Left lung (tissue), 10 donors: ENCODE data around the gene CLEC18B. TPM values are rescaled to one million over a fixed set of nuclear protein-coding genes. Genes with fewer than 3 reads are reported as not detected.

Source experiments
- ATAC-seq: fragments of 200-7000 bp; cut with Tn5 transposase; one replicate; pipeline ENCODE4 v1.9.1; 2020; ENCODE audit warnings: moderate library complexity
- DNase-seq, 4 donors: peaks; one replicate each; pipeline ENCODE4 v3.0.0-alpha.2; 2013 to 2020
- H3K27ac ChIP-seq, 2 donors: fragments of 200-600 bp; sonication (generic) in 1 of 2; one replicate each; pipeline versions ENCODE4 v1.5.0 to v1.8.0; 2020 to 2021
- H3K27me3 ChIP-seq, 2 donors: fragments of 200-600 bp; sonication (generic) in 1 of 2; one replicate each; pipeline versions ENCODE4 v1.5.0 to v1.8.0; 2020 to 2021
- H3K36me3 ChIP-seq, 2 donors: fragments of 200-600 bp; sonication (generic) in 1 of 2; one replicate each; pipeline versions ENCODE4 v1.5.0 to v1.8.0; 2020 to 2021
- H3K4me1 ChIP-seq, 2 donors: fragments of 200-600 bp; one replicate each; pipeline ENCODE4 v1.8.0; 2021
- H3K4me3 ChIP-seq, 2 donors: fragments of 200-600 bp; sonication (generic) in 1 of 2; one replicate each; pipeline versions ENCODE4 v1.5.0 to v1.8.0; 2020 to 2021; ENCODE audit warnings: mild to moderate bottlenecking in 1 of 2
- H3K9me3 ChIP-seq, 2 donors: fragments of 200-600 bp; sonication (generic) in 1 of 2; one replicate each; pipeline versions ENCODE4 v1.5.0 to v1.8.0; 2020 to 2021
- CTCF ChIP-seq, 2 donors: fragments of 200-600 bp; sonication (generic) in 1 of 2; IDR thresholded peaks; one replicate each; pipeline versions ENCODE4 v1.5.0 to v1.8.0; 2021; ENCODE audit warnings: antibody characterized with exemption in 2 of 2
- intact Hi-C, 2 donors: fragments of 100-400 bp; cut with DNase I; formaldehyde crosslinking; loops; one replicate each; pipeline versions ENCODE4 v1.11.2 to v1.14.2; 2022
- polyA plus RNA-seq, 6 donors: library from polyadenylated mRNA; unstranded; fragments of 120-200 nt; gene quantifications; one replicate each; pipeline ENCODE4 v1.2.1, GENCODE V29; 2013; ENCODE audit not compliant: insufficient read length in 6 of 6
- total RNA-seq, 2 donors: library from RNA; stranded (reverse); fragmentation: NEBNext Ultra II Directional; extraction: Animal tissue kit (Norgen Biotek cat#: 25700); gene quantifications; one replicate each; pipeline ENCODE4 v1.2.1, GENCODE V29; 2021
- donor health status: DM: no; HTN: yes; CAD: no.
- donor health status: DM: no; HTN: no; CAD: no.

Gene CLEC18B
- total and polyA plus RNA-seq, 8 donors, result 1.1 to 2.2 (median 1.1) TPM; not detected in 1

GRCh38 chr16:74465281-74465680 lies 44.0 kb upstream of the CLEC18B start:
- Histone ChIP-seq H3K27me3 (no peaks in the 10 kb centered on the region), H3K4me1 (no peaks in the 10 kb centered on the region), H3K4me3 (no peak overlapping the region), H3K36me3 (peaks cover 0 to 100% of the 10 kb centered on the region in 2 donors), H3K9me3 (no peaks in the 10 kb centered on the region), H3K27ac (no peak overlapping the region)
- no peak for TF ChIP-seq CTCF (IDR thresholded peaks at IDR 0.05)
- intact Hi-C loops, result no loop called here
- no peak for DNase-seq
- ATAC-seq, result no peak

- Histone ChIP-seq H3K36me3 (peaks cover 0 to 100% of the 10 kb centered on the region in 2 donors), H3K9me3 (no peaks in the 10 kb centered on the region), H3K4me1 (no peaks in the 10 kb centered on the region), H3K4me3 (no peak overlapping the region), H3K27ac (no peak overlapping the region), H3K27me3 (no peaks in the 10 kb centered on the region)
- no peak for DNase-seq
- intact Hi-C loops, result no loop called here
- no peak for ATAC-seq
- no peak for TF ChIP-seq CTCF (IDR thresholded peaks at IDR 0.05)
Measured at GRCh38 chr16:74463888-74464287, 42.6 kb upstream of the CLEC18B start.

- no peaks in the 10 kb centered on the region for H3K9me3 ChIP-seq
- H3K4me3 ChIP-seq, result no peak overlapping the region
- DNase-seq (no peak), ATAC-seq (no peak)
- H3K27me3 ChIP-seq, result no peaks in the 10 kb centered on the region
- peaks cover 0 to 100% of the 10 kb centered on the region in 2 donors for H3K36me3 ChIP-seq
- no peak overlapping the region for H3K27ac ChIP-seq
- no peak for TF ChIP-seq CTCF (IDR thresholded peaks at IDR 0.05)
- intact Hi-C loops, result no loop called here
- no peaks in the 10 kb centered on the region for H3K4me1 ChIP-seq
Measured at GRCh38 chr16:74462361-74462760, 41.1 kb upstream of the CLEC18B start.

- ATAC-seq (no peak), DNase-seq (no peak)
- peaks cover 0 to 100% of the 10 kb centered on the region in 2 donors for H3K36me3 ChIP-seq
- H3K4me1 ChIP-seq, result no peaks in the 10 kb centered on the region
- no peak for TF ChIP-seq CTCF (IDR thresholded peaks at IDR 0.05)
- intact Hi-C loops, result no loop called here
- H3K4me3 ChIP-seq, result no peak overlapping the region
- no peaks in the 10 kb centered on the region for H3K27me3 ChIP-seq
- H3K9me3 ChIP-seq, result no peaks in the 10 kb centered on the region
- no peak overlapping the region for H3K27ac ChIP-seq
Measured at GRCh38 chr16:74461826-74462225, 40.5 kb upstream of the CLEC18B start.

GRCh38 chr16:74460542-74460941 lies 39.3 kb upstream of the CLEC18B start:
- H3K27me3 ChIP-seq, result no peaks in the 10 kb centered on the region
- TF ChIP-seq CTCF (IDR thresholded peaks at IDR 0.05), result no peak
- ATAC-seq, result no peak
- no peak overlapping the region for H3K27ac ChIP-seq
- peaks cover 0 to 100% of the 10 kb centered on the region in 2 donors for H3K36me3 ChIP-seq
- no peak for DNase-seq
- intact Hi-C loops, result no loop called here
- no peaks in the 10 kb centered on the region for H3K9me3 ChIP-seq
- no peak overlapping the region for H3K4me3 ChIP-seq
- no peaks in the 10 kb centered on the region for H3K4me1 ChIP-seq
